GM12892 (cell line): ENCODE measurements around the gene IL4R.

Source experiments
- POLR2A ChIP-seq: IDR thresholded peaks from 2 replicates; pipeline ENCODE4 v1.6.1; 2011; ENCODE audit warnings: low read depth, low read length, control low read depth
- POLR2AphosphoS5 ChIP-seq: IDR thresholded peaks from 2 replicates; pipeline ENCODE4 v1.6.1; 2011; ENCODE audit warnings: low read depth, low read length, control low read depth

DNA sequence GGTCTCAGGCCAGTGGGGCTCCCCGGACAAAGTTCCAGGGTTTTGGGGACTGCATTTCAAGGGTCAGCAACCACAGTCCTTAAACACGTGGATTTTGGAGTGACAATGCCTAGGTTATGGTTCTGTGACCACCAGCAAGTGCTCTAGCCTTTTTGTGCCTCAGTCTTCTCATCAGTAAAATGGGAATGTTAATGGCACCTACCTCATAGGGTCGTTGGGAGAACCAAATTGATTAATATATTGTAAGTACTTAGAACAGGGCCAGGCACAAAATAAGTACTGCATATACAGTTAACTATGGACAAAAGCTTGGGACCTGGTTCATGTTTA lies 13.8 kb downstream of the IL4R start:
- TF ChIP-seq POLR2AphosphoS5, result no peak
- no peak for TF ChIP-seq POLR2A
